Cardiac septum (tissue), 1 donor: ENCODE results near the gene PELI2. TPM values are rescaled to one million over a fixed set of nuclear protein-coding genes. Genes with fewer than 3 reads are reported as not detected.

ENCODE experiments used
- DNase-seq: peaks from one replicate; pipeline ENCODE4 v3.0.0-alpha.2; 2020; ENCODE audit warnings: low spot score
- intact Hi-C: fragments of 100-400 bp; cut with DNase I; formaldehyde crosslinking; loops from one replicate; pipeline ENCODE4 v1.14.0; 2022
- total RNA-seq: library from RNA; stranded (reverse); fragmentation: NEBNext Ultra II Directional; extraction: Animal tissue kit (Norgen Biotek cat#: 25700); gene quantifications from one replicate; pipeline ENCODE4 v1.2.1, GENCODE V29; 2021
- donor health status: DM: no; HTN: no; CAD: no.

PELI2 gene
- total RNA-seq, 1 donor from 2014 or later, result 3.4 TPM

GRCh38 chr14:56136571-56137452 is 18.6 kb downstream of the PELI2 start:
- no peak for DNase-seq
- intact Hi-C loops, result no loop called here

- no peak for DNase-seq
- intact Hi-C loops, result no loop called here
These were observed 19.2 kb downstream of the PELI2 start for GRCh38 chr14:56137453-56137807.

- intact Hi-C loops, result no loop called here
- DNase-seq, result no peak
These were observed 19.6 kb downstream of the PELI2 start for GRCh38 chr14:56137849-56138248.

- no peak for DNase-seq
- intact Hi-C loops, result no loop called here
These were observed 20.7 kb downstream of the PELI2 start for GRCh38 chr14:56138928-56139327.

- DNase-seq, result no peak
- intact Hi-C loops, result no loop called here
These were observed 24.1 kb downstream of the PELI2 start for GRCh38 chr14:56142314-56142713.

- intact Hi-C loops, result no loop called here
These were observed 24.8 kb downstream of the PELI2 start for GRCh38 chr14:56143025-56143424.

GRCh38 chr14:56144176-56144575 is 26.0 kb downstream of the PELI2 start:
- DNase-seq, result no peak
- intact Hi-C loops, result no loop called here

More at GRCh38 chr14:56143025-56143424, 24.8 kb downstream of the PELI2 start:
- no peak for DNase-seq

- intact Hi-C loops, result no loop called here
- DNase-seq, result no peak
These were observed 27.1 kb downstream of the PELI2 start for GRCh38 chr14:56145181-56145769.

- DNase-seq, result no peak
- intact Hi-C loops, result no loop called here
These were observed 27.8 kb downstream of the PELI2 start for GRCh38 chr14:56145965-56146364.

GRCh38 chr14:56147449-56147848 is 29.2 kb downstream of the PELI2 start:
- intact Hi-C loops, result no loop called here
- no peak for DNase-seq

GRCh38 chr14:56147986-56148901 is 30.0 kb downstream of the PELI2 start:
- no peak for DNase-seq
- intact Hi-C loops, result no loop called here

GRCh38 chr14:56149151-56149550 is 30.9 kb downstream of the PELI2 start:
- no peak for DNase-seq
- intact Hi-C loops, result no loop called here

GRCh38 chr14:56149995-56150394 is 31.8 kb downstream of the PELI2 start:
- no peak for DNase-seq
- intact Hi-C loops, result no loop called here

GRCh38 chr14:56150645-56151345 is 32.6 kb downstream of the PELI2 start:
- DNase-seq, result no peak
- intact Hi-C loops, result no loop called here

- no peak for DNase-seq
- intact Hi-C loops, result no loop called here
These were observed 34.0 kb downstream of the PELI2 start for GRCh38 chr14:56152221-56152620.

GRCh38 chr14:56153267-56153666 is 35.1 kb downstream of the PELI2 start:
- DNase-seq, result no peak
- intact Hi-C loops, result no loop called here

GRCh38 chr14:56154321-56154720 is 36.1 kb downstream of the PELI2 start:
- no peak for DNase-seq
- intact Hi-C loops, result no loop called here

GRCh38 chr14:56156096-56156495 is 37.9 kb downstream of the PELI2 start:
- intact Hi-C loops, result no loop called here
- no peak for DNase-seq

GRCh38 chr14:56159066-56159465 is 40.9 kb downstream of the PELI2 start:
- DNase-seq, result no peak
- intact Hi-C loops, result no loop called here

GRCh38 chr14:56160088-56160487 is 41.9 kb downstream of the PELI2 start:
- intact Hi-C loops, result no loop called here
- DNase-seq, result no peak
